GM19372 (cell line): ENCODE data around the gene PRPH.
"Not testable (repeated sequence)": the region's sequence is repeated elsewhere in the genome, so short reads cannot be mapped to it uniquely, and the experiment has no call there.

Source experiments
- ATAC-seq: cut with Tn5 transposase; IDR thresholded peaks from one replicate; pipeline ENCODE4 v1.9.1; 2021; ENCODE audit warnings: mild to moderate bottlenecking, low read depth, moderate library complexity; ENCODE audit not compliant: unreplicated experiment

PRPH gene

GRCh38 chr12:49295082-49295936 is at the start of gene PRPH:
Gene PRPH, plus strand, starts transcription at chr12:49295147. Its CDS starts 54 bp downstream, at chr12:49295201.
- no peak for ATAC-seq

GRCh38 chr12:49251357-49251756 is 43.6 kb upstream of the PRPH start:
- ATAC-seq = no peak

- ATAC-seq = no peak
Measured at GRCh38 chr12:49253033-49253623, 41.8 kb upstream of the PRPH start.

- ATAC-seq = not testable (repeated sequence)
Measured at GRCh38 chr12:49255456-49255855, 39.5 kb upstream of the PRPH start.

- no peak for ATAC-seq
Measured at GRCh38 chr12:49255857-49256637, 38.9 kb upstream of the PRPH start.

GRCh38 chr12:49257508-49258184 is 37.3 kb upstream of the PRPH start:
- not testable (repeated sequence) for ATAC-seq

GRCh38 chr12:49259452-49259851 is 35.5 kb upstream of the PRPH start:
- ATAC-seq = no peak

- no peak for ATAC-seq
Measured at GRCh38 chr12:49260166-49260565, 34.8 kb upstream of the PRPH start.

GRCh38 chr12:49260571-49261363 is 34.2 kb upstream of the PRPH start:
- no peak for ATAC-seq

GRCh38 chr12:49261721-49262120 is 33.2 kb upstream of the PRPH start:
- no peak for ATAC-seq

- no peak for ATAC-seq
Measured at GRCh38 chr12:49263400-49263763, 31.6 kb upstream of the PRPH start.

- ATAC-seq = peak; percentile 25
Measured at GRCh38 chr12:49264466-49264872, 30.5 kb upstream of the PRPH start.

GRCh38 chr12:49264873-49265792 is 29.8 kb upstream of the PRPH start, which contains the start of gene TUBA1C:
Gene TUBA1C, plus strand, starts transcription at chr12:49265082. Its CDS starts 100 bp downstream, at chr12:49265182.
- ATAC-seq = peak; percentile 82

GRCh38 chr12:49269191-49269590 is 25.8 kb upstream of the PRPH start:
- not testable (repeated sequence) for ATAC-seq

GRCh38 chr12:49272790-49273725 is 21.9 kb upstream of the PRPH start:
- no peak for ATAC-seq

GRCh38 chr12:49273726-49274395 is 21.1 kb upstream of the PRPH start:
- no peak for ATAC-seq
